Activated CD8-positive, alpha-beta memory T cell treated with anti-CD3 and anti-CD28 coated beads for 24 hours (primary cell): Measurements from ENCODE around the gene SLC5A1.

Experiments
- DNase-seq: peaks from one replicate; pipeline ENCODE4 v3.0.0-alpha.2; 2020

SLC5A1 gene

GRCh38 chr22:32052244-32052643, 9.2 kb downstream of the SLC5A1 start:
- DNase-seq = no peak

DNA sequence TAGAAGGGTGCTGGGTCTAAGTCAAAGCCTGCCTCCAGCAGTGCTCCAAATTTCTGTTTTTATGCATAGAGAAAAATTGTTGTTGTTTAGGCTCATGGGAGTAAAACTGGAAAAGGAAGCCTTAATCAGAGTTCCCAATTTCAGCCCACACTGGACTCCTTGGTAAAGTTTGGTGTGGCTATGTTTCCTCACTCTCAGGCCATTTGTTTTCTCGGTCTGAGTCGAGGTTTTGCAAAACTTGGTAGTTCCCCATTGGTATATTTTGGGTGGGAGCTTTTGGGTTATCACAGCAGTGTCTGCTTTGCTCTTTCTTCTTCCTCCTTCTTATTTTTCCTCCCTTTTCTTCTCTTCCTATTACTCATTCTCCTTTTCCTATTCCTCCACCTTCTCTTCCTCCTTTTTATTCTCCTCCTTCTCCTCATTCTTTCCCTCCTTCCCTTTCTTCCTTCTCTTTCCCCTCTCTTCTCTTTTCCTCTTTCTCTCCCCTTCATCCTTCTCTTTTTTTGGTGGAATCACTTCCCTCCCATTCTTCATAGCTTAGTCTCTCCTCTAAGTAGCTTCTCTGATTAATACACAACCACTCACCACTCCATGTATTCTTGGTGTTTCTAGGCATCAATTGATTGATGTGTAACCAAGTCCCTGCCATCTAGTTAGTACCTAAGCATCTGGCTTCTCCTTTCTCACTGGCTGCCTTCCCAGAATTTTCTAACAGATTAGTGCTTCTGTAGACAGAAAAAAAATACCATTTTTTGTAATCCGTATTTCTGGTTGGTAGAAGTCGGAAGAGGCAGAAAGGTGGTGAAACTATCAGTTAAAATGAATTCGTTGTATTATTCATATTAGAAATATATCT, 10.1 kb downstream of the SLC5A1 start:
- no peak for DNase-seq

- DNase-seq = no peak
Measured at GRCh38 chr22:32055069-32055468, 12.0 kb downstream of the SLC5A1 start.

DNA sequence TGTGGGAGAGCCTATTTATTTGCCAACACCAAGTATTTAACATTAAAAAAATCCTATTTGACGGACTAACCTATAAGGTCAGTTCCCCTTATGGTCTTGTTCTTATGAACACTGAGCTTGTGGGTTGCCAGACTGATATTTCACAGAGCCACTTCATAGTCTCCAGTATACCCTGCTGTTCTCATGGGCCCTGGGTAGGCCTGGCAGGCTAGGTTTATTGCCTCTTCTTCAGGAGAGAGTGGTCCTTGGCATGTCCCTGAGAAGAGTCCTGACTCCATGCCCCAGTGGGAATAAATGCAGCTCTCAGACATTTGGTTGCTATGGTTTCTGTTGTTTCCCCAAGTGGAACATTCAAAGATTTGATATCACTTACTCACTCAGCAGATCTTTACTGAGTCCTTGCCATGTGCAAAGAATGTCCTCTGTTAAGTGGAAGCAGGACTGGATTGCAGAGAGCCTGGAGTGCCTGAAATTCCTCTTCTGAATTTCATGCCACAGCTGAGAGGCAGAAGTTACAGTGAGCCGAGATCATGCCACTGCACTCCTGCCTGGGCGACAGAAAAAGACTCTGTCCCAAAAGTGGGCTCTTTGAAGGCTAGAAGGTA, 15.7 kb downstream of the SLC5A1 start:
- DNase-seq = no peak

DNA sequence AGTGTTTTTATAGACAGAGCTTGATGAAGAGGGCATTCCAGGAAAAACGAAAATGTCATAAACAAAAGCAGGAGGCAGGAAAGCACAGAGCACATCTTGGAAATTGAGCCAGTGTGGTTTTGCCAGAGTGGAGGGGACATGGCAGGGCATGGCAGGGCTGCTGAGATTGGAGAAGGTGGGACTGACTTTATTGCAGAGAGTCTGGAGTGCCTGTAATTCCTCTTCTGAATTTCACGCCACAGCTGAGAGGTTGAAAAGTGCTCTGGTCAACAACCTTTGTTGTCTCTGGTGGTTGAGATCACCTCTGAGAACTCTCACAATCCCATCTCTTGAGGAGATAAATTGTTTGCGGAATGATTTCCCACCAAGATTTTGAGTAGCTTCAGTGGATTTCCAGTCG, 16.4 kb downstream of the SLC5A1 start:
- DNase-seq = no peak

- DNase-seq = no peak
Measured at GRCh38 chr22:32063701-32064100, 20.6 kb downstream of the SLC5A1 start.

DNA sequence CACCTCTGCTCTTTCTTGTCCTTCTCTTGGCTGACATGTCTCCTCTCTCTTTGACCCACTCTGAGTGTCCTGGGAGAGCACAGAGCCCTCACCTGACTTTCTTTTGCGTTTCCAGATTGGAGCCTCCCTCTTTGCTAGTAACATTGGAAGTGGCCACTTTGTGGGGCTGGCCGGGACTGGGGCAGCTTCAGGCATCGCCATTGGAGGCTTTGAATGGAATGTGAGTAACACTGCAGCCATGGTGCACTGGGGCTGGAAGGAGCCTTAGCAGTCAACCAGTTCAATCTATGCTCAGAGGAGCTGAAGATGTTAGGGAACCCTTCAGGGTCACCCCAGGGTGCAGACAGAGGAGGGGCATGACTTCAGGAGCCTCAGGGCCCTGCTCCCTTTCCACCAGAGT, 23.8 kb downstream of the SLC5A1 start:
- DNase-seq = no peak

DNA sequence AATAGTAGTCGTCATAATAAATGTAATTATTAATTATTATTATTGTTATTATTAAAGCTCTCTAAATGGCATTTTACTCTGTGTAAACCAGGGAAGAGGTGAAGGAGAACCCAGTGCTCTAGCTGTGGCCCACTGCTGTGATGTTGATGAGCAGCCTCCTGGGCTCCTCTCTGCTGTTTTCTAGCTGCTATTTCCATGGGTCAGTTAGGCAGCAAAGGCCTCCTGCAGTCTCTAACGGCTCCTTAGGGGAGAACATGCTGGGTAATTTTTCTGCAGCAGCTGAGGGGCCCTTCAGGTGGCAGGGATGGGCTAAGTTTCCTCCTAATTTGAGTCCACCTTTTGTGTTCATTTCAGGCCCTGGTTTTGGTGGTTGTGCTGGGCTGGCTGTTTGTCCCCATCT, 24.6 kb downstream of the SLC5A1 start:
- no peak for DNase-seq

- DNase-seq = no peak
Measured at GRCh38 chr22:32069579-32070372, 26.7 kb downstream of the SLC5A1 start.

DNA sequence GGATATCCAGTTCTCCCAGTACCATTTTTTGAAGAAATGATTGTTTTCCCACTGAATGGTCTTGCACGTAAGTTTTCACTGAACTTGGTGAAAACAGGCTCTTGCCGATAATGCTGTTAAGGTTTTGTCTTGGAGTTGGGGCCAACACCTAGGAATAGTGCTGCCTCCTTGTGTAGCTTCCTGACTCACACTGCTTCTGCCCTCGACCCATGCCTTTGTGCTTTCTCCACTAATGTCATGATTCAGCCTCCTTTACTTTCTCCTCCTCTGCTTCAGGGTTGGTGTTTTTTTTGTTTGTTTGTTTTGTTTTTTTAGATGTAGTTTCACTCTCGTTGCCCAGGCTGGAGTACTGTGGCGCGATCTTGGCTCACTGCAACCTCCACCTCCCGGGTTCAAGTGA, 30.2 kb downstream of the SLC5A1 start:
- no peak for DNase-seq

GRCh38 chr22:32073823-32074380, 30.8 kb downstream of the SLC5A1 start:
- no peak for DNase-seq

GRCh38 chr22:32075997-32076760, 33.1 kb downstream of the SLC5A1 start:
- no peak for DNase-seq

GRCh38 chr22:32076761-32077084, 33.7 kb downstream of the SLC5A1 start:
- no peak for DNase-seq

DNA sequence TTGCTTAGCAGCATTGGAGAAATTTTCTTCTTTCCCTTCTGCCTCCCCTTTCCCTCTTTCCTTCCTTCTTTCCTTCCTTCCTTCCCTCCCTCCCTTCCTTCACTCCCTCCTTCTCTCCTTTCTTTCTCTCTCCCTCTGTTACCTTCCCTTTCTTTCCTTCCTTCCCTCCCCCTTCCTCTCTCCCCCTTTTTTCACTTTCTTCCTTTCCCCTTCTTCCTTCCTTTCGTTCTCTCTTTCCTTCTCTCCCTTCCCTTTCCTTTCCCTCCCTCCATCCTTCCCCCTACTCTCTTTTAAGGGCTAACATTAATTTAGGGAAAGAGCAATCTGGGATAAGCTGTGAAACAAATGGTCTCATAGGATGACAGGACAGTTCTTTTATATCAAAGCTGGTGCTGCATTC, 34.1 kb downstream of the SLC5A1 start:
- DNase-seq = no peak

DNA sequence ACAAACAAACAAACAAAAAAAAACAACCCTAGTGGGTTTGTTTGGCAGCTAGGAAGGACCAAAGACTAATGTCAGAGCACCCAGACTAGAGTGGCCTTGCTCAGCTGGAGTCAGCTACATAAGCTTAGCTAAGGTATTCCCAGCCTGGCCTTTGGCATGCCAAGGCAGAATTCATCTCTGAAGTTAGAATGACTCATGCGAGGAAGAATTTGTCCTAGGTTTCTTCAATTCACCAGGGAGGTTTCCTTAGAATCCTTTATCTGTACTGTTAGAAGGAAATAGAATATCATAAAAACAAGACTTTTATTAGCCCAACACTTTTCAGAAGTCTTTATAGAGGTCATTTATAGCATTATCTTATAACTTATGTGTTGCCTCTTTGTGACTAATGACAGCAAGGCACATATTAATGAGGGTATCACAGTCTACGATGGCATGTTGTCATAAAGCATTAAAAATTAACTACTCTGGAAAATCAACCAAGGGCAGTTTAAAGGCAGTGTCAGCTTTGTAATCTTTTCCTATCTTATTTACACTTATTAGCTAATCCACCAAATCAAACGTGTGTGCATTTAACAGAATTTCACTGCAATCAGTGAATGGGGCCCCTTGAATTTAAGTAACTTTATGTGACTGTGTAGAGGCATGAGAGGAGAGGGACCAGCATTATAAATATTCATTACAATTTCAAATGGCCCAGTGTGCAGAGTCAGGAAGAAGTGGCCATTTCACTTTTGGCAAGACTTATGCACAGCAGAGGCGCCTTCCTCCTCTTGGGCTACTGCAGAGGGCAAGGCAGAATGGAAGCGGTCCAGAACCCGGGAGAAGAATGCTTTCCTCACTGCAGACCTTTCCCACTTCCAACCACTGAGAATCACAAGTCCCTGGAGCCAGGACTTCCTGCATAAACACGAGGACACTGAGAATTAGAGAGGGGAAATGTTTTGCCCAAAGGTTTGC, 36.3 kb downstream of the SLC5A1 start:
- no peak for DNase-seq

DNA sequence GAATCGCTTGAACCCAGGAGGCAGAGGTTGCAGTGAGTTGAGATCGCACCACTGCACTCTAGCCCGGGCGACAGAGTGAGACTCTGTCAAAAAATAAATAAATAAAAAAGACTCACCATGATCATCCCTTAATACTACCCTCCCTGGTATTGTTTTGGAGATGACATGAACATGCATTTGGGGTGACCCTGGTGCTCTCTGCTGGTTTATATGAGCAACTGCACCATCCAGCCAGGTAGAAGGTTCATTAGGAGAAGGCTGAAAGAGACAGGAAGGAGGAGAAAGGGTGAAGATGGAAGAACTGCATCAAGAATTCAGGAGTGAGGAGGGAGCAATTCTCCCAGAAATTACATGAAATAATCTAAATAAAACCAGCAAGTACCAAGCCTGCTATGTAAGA, 37.8 kb downstream of the SLC5A1 start:
- no peak for DNase-seq

DNA sequence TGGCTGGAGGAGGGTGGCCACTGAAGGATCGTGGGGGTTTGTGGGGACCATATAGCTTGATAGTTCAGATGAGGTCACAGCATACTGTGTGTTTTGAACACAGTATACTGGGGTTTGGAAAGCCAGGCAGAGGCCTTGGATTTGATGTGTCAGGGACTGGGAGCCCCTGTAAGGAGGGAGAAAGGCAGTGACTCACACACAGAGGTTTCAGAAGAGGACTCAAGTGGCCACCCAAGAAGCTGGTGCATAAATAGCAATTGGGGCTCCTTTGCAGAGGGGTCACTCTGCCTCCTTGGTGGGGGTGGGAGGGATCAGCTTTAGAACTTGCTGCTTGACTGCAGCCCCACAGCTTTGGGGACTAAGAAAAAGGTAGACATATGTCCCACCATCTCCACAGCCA, 39.3 kb downstream of the SLC5A1 start:
- no peak for DNase-seq

GRCh38 chr22:32083000-32083399, 39.9 kb downstream of the SLC5A1 start:
- DNase-seq = no peak

DNA sequence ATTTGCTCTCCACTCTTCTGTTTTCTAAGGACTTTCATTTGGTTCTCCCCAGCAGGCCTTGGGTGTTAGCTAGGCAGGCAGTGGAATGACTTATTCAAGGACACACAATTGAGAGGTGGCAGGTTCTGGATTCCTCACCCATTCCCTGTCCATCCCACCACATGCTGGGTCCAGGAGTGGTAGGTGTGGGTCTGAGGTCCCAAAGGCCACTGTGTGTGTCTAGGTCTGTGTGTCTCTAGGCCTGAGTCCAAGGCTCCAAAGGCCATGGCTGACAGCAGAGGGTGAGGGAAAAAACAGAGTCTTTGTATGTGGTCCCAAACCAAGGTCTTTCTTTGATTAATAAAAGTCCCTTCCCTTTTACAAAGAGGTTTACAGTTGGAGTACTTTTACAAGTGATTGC, 40.8 kb downstream of the SLC5A1 start:
- no peak for DNase-seq

GRCh38 chr22:32088084-32088483, 45.0 kb downstream of the SLC5A1 start:
- DNase-seq = no peak

DNA sequence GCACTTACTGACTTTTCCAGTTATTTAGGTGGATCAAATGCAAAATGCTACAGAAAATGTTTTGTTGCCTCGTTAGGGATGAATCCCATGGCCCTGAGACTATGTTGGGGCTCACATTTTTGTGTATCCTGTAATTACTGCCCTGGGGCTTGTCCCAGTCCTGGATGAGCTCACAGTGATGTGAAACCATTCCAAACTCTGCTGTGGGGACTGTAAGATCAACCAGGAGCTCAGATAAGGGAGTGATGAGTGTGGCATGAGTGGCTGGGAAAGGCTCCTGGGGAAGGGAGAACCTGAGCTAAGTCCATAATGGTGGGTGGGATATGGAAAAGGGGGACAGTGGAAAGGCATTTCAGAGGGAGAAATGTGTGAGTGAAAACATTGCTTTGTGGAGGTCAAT, 54.0 kb downstream of the SLC5A1 start:
- no peak for DNase-seq
